ENCODE results near the gene NSL1. TPM values are rescaled to one million over a fixed set of nuclear protein-coding genes. Genes with fewer than 3 reads are reported as not detected.

NSL1 gene
- total RNA-seq, 1 donor from 2014 or later, result 77.6 TPM

DNA sequence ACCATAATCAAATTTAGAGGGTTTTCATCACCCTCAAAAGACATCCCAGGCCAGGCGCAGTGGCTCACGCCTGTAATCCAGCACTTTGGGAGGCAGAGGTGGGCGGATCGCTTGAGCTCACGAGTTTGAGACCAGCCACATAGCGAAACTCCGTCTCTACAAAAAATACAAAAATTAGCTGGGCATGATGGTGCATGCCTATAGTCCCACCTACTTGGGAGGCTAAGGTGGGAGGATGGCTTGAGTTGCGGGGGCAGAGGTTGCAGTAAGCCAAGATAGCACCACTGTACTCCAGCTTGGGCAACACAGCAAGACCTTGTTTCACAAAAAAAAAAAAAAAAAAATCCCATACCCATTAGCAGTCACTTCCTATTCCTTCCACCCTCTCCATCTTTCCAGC, 58.5 kb downstream of the NSL1 start:
- no peaks in the 10 kb centered on the region for H3K79me2 ChIP-seq (ENCODE audit: low read depth)
- no peak overlapping the region for H3K27ac Mint-ChIP-seq
- peaks cover 8% of the 10 kb centered on the region for H3K36me3 Mint-ChIP-seq
- H3K9me3 Mint-ChIP-seq, result no peaks in the 10 kb centered on the region
- H3K27me3 Mint-ChIP-seq (ENCODE audit: insufficient read depth, low read depth), result peaks cover 4% of the 10 kb centered on the region
- H3K36me3 ChIP-seq, result no peaks in the 10 kb centered on the region
- H3K9ac ChIP-seq, result no peak overlapping the region
- DNase-seq (ENCODE audit: low spot score), result no peak
- H4K20me1 ChIP-seq (ENCODE audit: low read depth), result no peaks in the 10 kb centered on the region
- H3K4me1 ChIP-seq, result no peaks in the 10 kb centered on the region
- TF ChIP-seq EZH2 (IDR thresholded peaks at IDR 0.05) (no peak), EZH2phosphoT487 (IDR thresholded peaks at IDR 0.05) (no peak)
- TF ChIP-seq, protein P1, sequence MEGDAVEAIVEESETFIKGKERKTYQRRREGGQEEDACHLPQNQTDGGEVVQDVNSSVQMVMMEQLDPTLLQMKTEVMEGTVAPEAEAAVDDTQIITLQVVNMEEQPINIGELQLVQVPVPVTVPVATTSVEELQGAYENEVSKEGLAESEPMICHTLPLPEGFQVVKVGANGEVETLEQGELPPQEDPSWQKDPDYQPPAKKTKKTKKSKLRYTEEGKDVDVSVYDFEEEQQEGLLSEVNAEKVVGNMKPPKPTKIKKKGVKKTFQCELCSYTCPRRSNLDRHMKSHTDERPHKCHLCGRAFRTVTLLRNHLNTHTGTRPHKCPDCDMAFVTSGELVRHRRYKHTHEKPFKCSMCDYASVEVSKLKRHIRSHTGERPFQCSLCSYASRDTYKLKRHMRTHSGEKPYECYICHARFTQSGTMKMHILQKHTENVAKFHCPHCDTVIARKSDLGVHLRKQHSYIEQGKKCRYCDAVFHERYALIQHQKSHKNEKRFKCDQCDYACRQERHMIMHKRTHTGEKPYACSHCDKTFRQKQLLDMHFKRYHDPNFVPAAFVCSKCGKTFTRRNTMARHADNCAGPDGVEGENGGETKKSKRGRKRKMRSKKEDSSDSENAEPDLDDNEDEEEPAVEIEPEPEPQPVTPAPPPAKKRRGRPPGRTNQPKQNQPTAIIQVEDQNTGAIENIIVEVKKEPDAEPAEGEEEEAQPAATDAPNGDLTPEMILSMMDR (IDR thresholded peaks at IDR 0.05), result no peak
- no peak overlapping the region for H3K4me3 Mint-ChIP-seq
- H3K9me3 ChIP-seq (ENCODE audit: low read depth), result no peaks in the 10 kb centered on the region
- no peaks in the 10 kb centered on the region for H3F3A ChIP-seq (ENCODE audit: low read depth)
- no peak overlapping the region for H3K27ac ChIP-seq
- H3K4me2 ChIP-seq, result no peak overlapping the region
- no peaks in the 10 kb centered on the region for H3K4me1 Mint-ChIP-seq
- no peak overlapping the region for H2AFZ ChIP-seq (replicated peaks)
- H3K27me3 ChIP-seq, result no peaks in the 10 kb centered on the region
- no peak overlapping the region for H3K4me3 ChIP-seq

DNA sequence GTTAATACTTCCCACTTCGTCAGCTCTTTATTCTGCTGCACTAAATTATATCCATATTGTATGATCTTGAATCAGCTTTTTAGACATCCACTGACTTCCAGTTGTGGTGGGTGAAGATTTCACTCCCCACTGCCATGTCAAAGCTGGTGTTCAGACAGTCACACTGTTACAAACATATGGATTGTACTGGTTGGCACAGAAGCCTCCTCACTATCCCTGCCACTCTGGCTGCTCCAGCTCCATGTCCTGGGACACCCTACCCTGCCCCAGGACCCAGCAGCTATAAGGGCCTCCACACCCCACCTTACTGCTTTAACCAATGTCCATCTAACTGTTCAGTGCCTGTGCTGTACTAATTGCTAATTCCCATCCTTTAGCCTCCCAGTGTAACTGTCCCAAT, 59.9 kb downstream of the NSL1 start:
- no peaks in the 10 kb centered on the region for H3K4me1 ChIP-seq
- no peaks in the 10 kb centered on the region for H3K79me2 ChIP-seq (ENCODE audit: low read depth)
- no peaks in the 10 kb centered on the region for H3K36me3 ChIP-seq
- no peaks in the 10 kb centered on the region for H4K20me1 ChIP-seq (ENCODE audit: low read depth)
- no peaks in the 10 kb centered on the region for H3K27me3 ChIP-seq
- H2AFZ ChIP-seq (replicated peaks), result no peak overlapping the region
- Mint-ChIP-seq H3K27ac (no peak overlapping the region), H3K27me3 (ENCODE audit: insufficient read depth, low read depth) (peaks cover 4% of the 10 kb centered on the region), H3K9me3 (peaks cover 4% of the 10 kb centered on the region), H3K4me1 (no peaks in the 10 kb centered on the region), H3K4me3 (no peak overlapping the region), H3K36me3 (peaks cover 16% of the 10 kb centered on the region)
- H3K27ac ChIP-seq, result no peak overlapping the region
- no peaks in the 10 kb centered on the region for H3F3A ChIP-seq (ENCODE audit: low read depth)
- no peak overlapping the region for H3K4me3 ChIP-seq
- no peak overlapping the region for H3K9ac ChIP-seq
- no peak for DNase-seq (ENCODE audit: low spot score)
- H3K9me3 ChIP-seq (ENCODE audit: low read depth), result no peaks in the 10 kb centered on the region
- no peak overlapping the region for H3K4me2 ChIP-seq
- TF ChIP-seq EZH2phosphoT487 (IDR thresholded peaks at IDR 0.05), result no peak
- TF ChIP-seq, protein P1 (IDR thresholded peaks at IDR 0.05), result no peak
- no peak for TF ChIP-seq EZH2 (IDR thresholded peaks at IDR 0.05)

DNA sequence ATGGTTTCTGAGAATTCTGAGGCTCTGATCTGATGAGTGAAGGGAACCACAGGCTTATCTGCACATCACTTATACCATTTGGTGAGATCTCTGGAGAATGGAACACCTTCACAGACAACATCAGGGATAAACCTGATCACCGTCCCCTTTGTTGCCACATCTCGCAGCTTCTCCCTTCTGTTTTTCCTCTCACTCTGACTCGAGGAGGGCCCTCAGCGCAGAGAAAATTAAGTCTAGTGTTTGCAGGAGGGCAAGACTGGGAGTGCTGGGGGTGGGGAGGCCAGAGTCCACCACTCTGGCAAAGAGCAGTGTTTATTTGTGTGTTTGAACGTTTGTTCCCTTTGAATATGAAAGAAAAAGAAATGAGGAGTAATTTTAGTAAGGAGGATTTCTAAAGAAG, 63.0 kb downstream of the NSL1 start:
- Histone ChIP-seq H3K4me3 (no peak overlapping the region), H3K79me2 (ENCODE audit: low read depth) (no peaks in the 10 kb centered on the region), H3F3A (ENCODE audit: low read depth) (no peaks in the 10 kb centered on the region), H3K9ac (no peak overlapping the region), H3K27me3 (no peaks in the 10 kb centered on the region), H3K36me3 (no peaks in the 10 kb centered on the region), H4K20me1 (ENCODE audit: low read depth) (no peaks in the 10 kb centered on the region), H3K4me1 (no peaks in the 10 kb centered on the region), H3K4me2 (no peak overlapping the region), H3K27ac (no peak overlapping the region), H3K9me3 (ENCODE audit: low read depth) (no peaks in the 10 kb centered on the region), H2AFZ (replicated peaks) (no peak overlapping the region)
- Mint-ChIP-seq H3K36me3 (peaks cover 31% of the 10 kb centered on the region), H3K27ac (no peak overlapping the region), H3K4me3 (no peak overlapping the region), H3K9me3 (peaks cover 19% of the 10 kb centered on the region), H3K27me3 (ENCODE audit: insufficient read depth, low read depth) (peaks cover 2% of the 10 kb centered on the region), H3K4me1 (no peaks in the 10 kb centered on the region)
- no peak for DNase-seq (ENCODE audit: low spot score)
- TF ChIP-seq EZH2phosphoT487 (IDR thresholded peaks at IDR 0.05) (no peak), EZH2 (IDR thresholded peaks at IDR 0.05) (no peak)
- TF ChIP-seq, protein P1 (IDR thresholded peaks at IDR 0.05), result no peak
